Left ventricle myocardium inferior (tissue), 1 donor: ENCODE data around the gene ASTL. TPM values are rescaled to one million over a fixed set of nuclear protein-coding genes. Genes with fewer than 3 reads are reported as not detected.
A peak's percentile ranks its signal among the peaks of the same experiment; 100 is the strongest.
"Not testable (repeated sequence)": the region's sequence is repeated elsewhere in the genome, so short reads cannot be mapped to it uniquely, and the experiment has no call there.

Experiments
- DNase-seq: peaks from one replicate; pipeline ENCODE4 v3.0.0-alpha.2; 2020
- H3K27ac ChIP-seq: fragments of 200-600 bp; replicated peaks from 2 replicates; pipeline ENCODE4 v1.8.0; 2021
- H3K27me3 ChIP-seq: fragments of 200-600 bp; 2 replicates; pipeline ENCODE4 v1.8.0; 2021; ENCODE audit warnings: low read depth
- H3K36me3 ChIP-seq: fragments of 200-600 bp; 2 replicates; pipeline ENCODE4 v1.8.0; 2021
- H3K4me1 ChIP-seq: fragments of 200-600 bp; 2 replicates; pipeline ENCODE4 v1.8.0; 2021
- H3K4me3 ChIP-seq: fragments of 200-600 bp; 2 replicates; pipeline ENCODE4 v1.8.0; 2021; ENCODE audit warnings: mild to moderate bottlenecking, moderate library complexity
- H3K9me3 ChIP-seq: fragments of 200-600 bp; replicated peaks from 2 replicates; pipeline ENCODE4 v1.8.0; 2021
- intact Hi-C: fragments of 100-400 bp; cut with micrococcal nuclease; formaldehyde crosslinking; loops from one replicate; pipeline ENCODE4 v1.11.0; 2022
- total RNA-seq: library from RNA; stranded (reverse); fragmentation: NEBNext Ultra II Directional; extraction: Animal tissue kit (Norgen Biotek cat#: 25700); gene quantifications from one replicate; pipeline ENCODE4 v1.2.1, GENCODE V29; 2021
- TF ChIP-seq, protein P1 (sequence below): fragments of 200-600 bp; IDR thresholded peaks from 2 replicates; pipeline ENCODE4 v1.8.0; 2021; ENCODE audit warnings: antibody characterized with exemption, mild to moderate bottlenecking, borderline replicate concordance
- donor health status: DM: no; HTN: yes; CAD: no; lungs with severe emphysema.

The ASTL gene
- total RNA-seq, 1 donor from 2014 or later = not detected

DNA sequence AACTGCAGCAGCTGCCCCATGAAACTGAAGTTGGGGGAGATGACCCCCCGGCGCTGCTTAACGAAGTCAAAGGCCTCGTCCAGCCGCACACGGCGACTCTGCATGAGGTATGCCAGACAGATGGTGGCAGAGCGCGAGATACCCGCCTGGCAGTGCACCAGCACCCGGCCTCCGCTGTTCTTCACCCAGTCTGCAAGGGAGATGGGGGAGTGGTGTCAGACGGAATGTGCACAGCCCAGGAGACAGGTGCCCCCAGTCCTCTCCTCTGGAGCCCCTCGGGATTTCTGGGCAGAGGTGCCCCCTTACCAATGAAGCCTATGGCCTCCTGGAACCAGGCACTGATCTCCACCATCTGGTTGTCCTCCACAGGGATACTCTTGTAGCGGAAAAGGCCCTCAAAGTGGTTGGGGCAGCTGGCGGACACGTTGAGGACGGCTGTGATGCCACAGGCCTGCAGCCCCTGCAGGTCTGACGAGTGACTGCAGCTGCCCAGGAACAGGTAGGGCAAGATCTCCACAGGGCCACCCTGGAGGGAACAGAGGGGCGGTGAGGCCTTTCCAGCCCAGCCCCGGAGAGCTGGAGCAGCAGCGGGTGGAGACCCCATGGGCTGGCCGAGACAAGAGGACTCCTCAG is 5.7 kb upstream of the ASTL start:
- Histone ChIP-seq H3K27me3 (peaks cover 20% of the 10 kb centered on the region), H3K4me3 (peak overlapping the region; percentile 65), H3K9me3 (no peaks in the 10 kb centered on the region), H3K27ac (no peak overlapping the region), H3K36me3 (no peaks in the 10 kb centered on the region), H3K4me1 (peaks cover 46% of the 10 kb centered on the region)
- intact Hi-C loops = no loop called here
- DNase-seq = no peak
- TF ChIP-seq, protein P1, sequence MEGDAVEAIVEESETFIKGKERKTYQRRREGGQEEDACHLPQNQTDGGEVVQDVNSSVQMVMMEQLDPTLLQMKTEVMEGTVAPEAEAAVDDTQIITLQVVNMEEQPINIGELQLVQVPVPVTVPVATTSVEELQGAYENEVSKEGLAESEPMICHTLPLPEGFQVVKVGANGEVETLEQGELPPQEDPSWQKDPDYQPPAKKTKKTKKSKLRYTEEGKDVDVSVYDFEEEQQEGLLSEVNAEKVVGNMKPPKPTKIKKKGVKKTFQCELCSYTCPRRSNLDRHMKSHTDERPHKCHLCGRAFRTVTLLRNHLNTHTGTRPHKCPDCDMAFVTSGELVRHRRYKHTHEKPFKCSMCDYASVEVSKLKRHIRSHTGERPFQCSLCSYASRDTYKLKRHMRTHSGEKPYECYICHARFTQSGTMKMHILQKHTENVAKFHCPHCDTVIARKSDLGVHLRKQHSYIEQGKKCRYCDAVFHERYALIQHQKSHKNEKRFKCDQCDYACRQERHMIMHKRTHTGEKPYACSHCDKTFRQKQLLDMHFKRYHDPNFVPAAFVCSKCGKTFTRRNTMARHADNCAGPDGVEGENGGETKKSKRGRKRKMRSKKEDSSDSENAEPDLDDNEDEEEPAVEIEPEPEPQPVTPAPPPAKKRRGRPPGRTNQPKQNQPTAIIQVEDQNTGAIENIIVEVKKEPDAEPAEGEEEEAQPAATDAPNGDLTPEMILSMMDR = no peak

GRCh38 chr2:96143231-96143847 is 5.0 kb upstream of the ASTL start:
- intact Hi-C loops = no loop called here
- TF ChIP-seq, protein P1 = no peak
- peaks cover 43% of the 10 kb centered on the region for H3K4me1 ChIP-seq
- no peak for DNase-seq
- H3K27me3 ChIP-seq = peaks cover 20% of the 10 kb centered on the region
- no peak overlapping the region for H3K4me3 ChIP-seq
- no peaks in the 10 kb centered on the region for H3K9me3 ChIP-seq
- no peak overlapping the region for H3K27ac ChIP-seq
- H3K36me3 ChIP-seq = no peaks in the 10 kb centered on the region

GRCh38 chr2:96142217-96143113 is 4.2 kb upstream of the ASTL start:
- no peak overlapping the region for H3K27ac ChIP-seq
- TF ChIP-seq, protein P1 = no peak
- H3K27me3 ChIP-seq = peaks cover 29% of the 10 kb centered on the region
- H3K4me1 ChIP-seq = peaks cover 34% of the 10 kb centered on the region
- intact Hi-C loops = no loop called here
- DNase-seq = no peak
- no peaks in the 10 kb centered on the region for H3K36me3 ChIP-seq
- H3K4me3 ChIP-seq = no peak overlapping the region
- H3K9me3 ChIP-seq = no peaks in the 10 kb centered on the region

GRCh38 chr2:96141624-96141967 is 3.3 kb upstream of the ASTL start:
- H3K27ac ChIP-seq, H3K36me3 ChIP-seq, H3K9me3 ChIP-seq, H3K4me3 ChIP-seq, intact Hi-C loops, DNase-seq: not testable (repeated sequence)
- H3K27me3 ChIP-seq = peaks cover 34% of the 10 kb centered on the region
- H3K4me1 ChIP-seq = peaks cover 25% of the 10 kb centered on the region

DNA sequence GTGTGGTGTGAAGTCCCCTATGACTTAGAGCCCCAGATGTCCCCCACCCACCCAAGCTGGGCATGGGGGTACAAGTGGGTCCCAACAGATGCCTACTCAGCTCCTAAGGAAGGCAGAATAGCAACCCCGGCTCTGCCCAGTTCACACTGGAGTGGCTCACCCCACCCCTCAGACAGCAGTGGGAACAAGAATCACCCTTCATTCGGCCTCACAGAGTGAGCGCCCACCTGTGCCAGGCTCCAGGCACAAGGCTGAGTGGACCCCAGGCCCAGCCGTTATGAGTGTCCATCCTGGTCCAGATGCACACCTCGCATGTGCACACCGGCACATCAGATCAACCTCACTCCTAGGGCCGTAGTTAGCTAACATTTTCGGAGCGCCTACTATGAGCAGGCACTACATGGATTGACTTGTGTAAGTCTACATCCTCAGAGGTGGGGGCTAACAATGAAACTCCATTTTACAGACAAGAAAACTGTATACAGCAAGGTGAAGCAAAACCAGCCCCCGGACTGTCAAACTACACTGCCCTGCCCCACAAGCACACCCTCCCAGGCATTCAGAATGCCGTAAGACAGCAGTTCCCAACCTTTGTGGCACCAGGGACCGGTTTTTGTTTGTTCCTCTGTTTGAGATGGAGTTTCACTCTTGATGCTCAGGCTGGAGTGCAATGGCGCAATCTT is 2.8 kb upstream of the ASTL start:
- TF ChIP-seq, protein P1 = no peak
- no peak for DNase-seq
- H3K27me3 ChIP-seq = peaks cover 39% of the 10 kb centered on the region
- intact Hi-C loops = no loop called here
- H3K4me1 ChIP-seq = peaks cover 20% of the 10 kb centered on the region
- no peak overlapping the region for H3K4me3 ChIP-seq
- H3K27ac ChIP-seq = no peak overlapping the region
- H3K9me3 ChIP-seq = no peaks in the 10 kb centered on the region
- no peaks in the 10 kb centered on the region for H3K36me3 ChIP-seq
